Osteocyte (in vitro differentiated cells): ENCODE results near the gene ACAP1. TPM values are rescaled to one million over a fixed set of nuclear protein-coding genes. Genes with fewer than 3 reads are reported as not detected.
"Not testable (repeated sequence)": the region's sequence is repeated elsewhere in the genome, so short reads cannot be mapped to it uniquely, and the experiment has no call there.

Experiments
- DNase-seq: peaks from one replicate; pipeline ENCODE4 v3.0.0; 2021; ENCODE audit warnings: mixed read lengths; ENCODE audit not compliant: unreplicated experiment; ENCODE audit errors: extremely low spot score
- H3K27ac Mint-ChIP-seq: one replicate; pipeline ENCODE4 v1.8.0; 2021; ENCODE audit warnings: mild to moderate bottlenecking, mixed read lengths; ENCODE audit not compliant: unreplicated experiment
- H3K27me3 Mint-ChIP-seq: one replicate; pipeline ENCODE4 v1.8.0; 2021; ENCODE audit warnings: mixed read lengths; ENCODE audit not compliant: unreplicated experiment
- H3K36me3 Mint-ChIP-seq: one replicate; pipeline ENCODE4 v1.8.0; 2021; ENCODE audit warnings: mixed read lengths; ENCODE audit not compliant: unreplicated experiment
- H3K4me1 Mint-ChIP-seq: one replicate; pipeline ENCODE4 v1.8.0; 2021; ENCODE audit warnings: mixed read lengths; ENCODE audit not compliant: unreplicated experiment
- H3K4me3 Mint-ChIP-seq: one replicate; pipeline ENCODE4 v1.8.0; 2021; ENCODE audit warnings: mild to moderate bottlenecking, moderate library complexity, mixed read lengths; ENCODE audit not compliant: unreplicated experiment
- H3K9me3 Mint-ChIP-seq: one replicate; pipeline ENCODE4 v1.8.0; 2021; ENCODE audit warnings: mixed read lengths; ENCODE audit not compliant: unreplicated experiment
- CTCF ChIP-seq: fragments of 200-600 bp; sonication (generic); IDR thresholded peaks from 2 replicates; pipeline ENCODE4 v1.5.0; 2021; ENCODE audit warnings: antibody characterized with exemption, mild to moderate bottlenecking, moderate library complexity
- total RNA-seq: library from RNA; stranded (reverse); gene quantifications from 2 replicates; pipeline ENCODE4 v1.2.1, GENCODE V29; 2021

ACAP1 gene
- total RNA-seq, 1 donor from 2014 or later: 4.2 TPM

- H3K36me3 Mint-ChIP-seq: no peaks in the 10 kb centered on the region
- no peaks in the 10 kb centered on the region for H3K9me3 Mint-ChIP-seq
- peaks cover 18% of the 10 kb centered on the region for H3K27me3 Mint-ChIP-seq
- no peak for TF ChIP-seq CTCF
- DNase-seq: no peak
- H3K4me1 Mint-ChIP-seq: no peaks in the 10 kb centered on the region
- no peak overlapping the region for H3K27ac Mint-ChIP-seq
- no peak overlapping the region for H3K4me3 Mint-ChIP-seq
Measured at GRCh38 chr17:7367918-7368598, 31.7 kb downstream of the ACAP1 start.

GRCh38 chr17:7368599-7368994, 32.3 kb downstream of the ACAP1 start:
- not testable (repeated sequence) for H3K4me3 Mint-ChIP-seq, H3K27ac Mint-ChIP-seq, DNase-seq, H3K4me1 Mint-ChIP-seq, H3K9me3 Mint-ChIP-seq, H3K36me3 Mint-ChIP-seq
- H3K27me3 Mint-ChIP-seq: peaks cover 18% of the 10 kb centered on the region

- Mint-ChIP-seq H3K4me1 (no peaks in the 10 kb centered on the region), H3K36me3 (no peaks in the 10 kb centered on the region), H3K4me3 (no peak overlapping the region), H3K9me3 (no peaks in the 10 kb centered on the region), H3K27me3 (peaks cover 22% of the 10 kb centered on the region), H3K27ac (no peak overlapping the region)
- DNase-seq: no peak
- TF ChIP-seq CTCF: no peak
Measured at GRCh38 chr17:7369825-7370224, 33.5 kb downstream of the ACAP1 start.

- H3K36me3 Mint-ChIP-seq: no peaks in the 10 kb centered on the region
- no peak for TF ChIP-seq CTCF
- no peaks in the 10 kb centered on the region for H3K4me1 Mint-ChIP-seq
- H3K9me3 Mint-ChIP-seq: no peaks in the 10 kb centered on the region
- H3K27ac Mint-ChIP-seq: no peak overlapping the region
- DNase-seq: no peak
- peaks cover 20% of the 10 kb centered on the region for H3K27me3 Mint-ChIP-seq
- H3K4me3 Mint-ChIP-seq: no peak overlapping the region
Measured at GRCh38 chr17:7370853-7371252, 34.5 kb downstream of the ACAP1 start.

- Mint-ChIP-seq H3K27ac (no peak overlapping the region), H3K4me1 (no peaks in the 10 kb centered on the region), H3K4me3 (no peak overlapping the region), H3K27me3 (peaks cover 22% of the 10 kb centered on the region), H3K36me3 (peaks cover 2% of the 10 kb centered on the region), H3K9me3 (peaks cover 5% of the 10 kb centered on the region)
- TF ChIP-seq CTCF: no peak
- DNase-seq: no peak
Measured at GRCh38 chr17:7374353-7374752, 38.0 kb downstream of the ACAP1 start.
